Peyer's patch (tissue), 4 donors: ENCODE results near the gene SEC23B.

Experiments used
- CTCF ChIP-seq, 6 experiments: fragments of 450-650 bp in 4 of 6; fragments of 200-600 bp in 2 of 6; sonication (generic) in 1 of 6; IDR thresholded peaks; one replicate each; pipeline ENCODE4 v1.5.1; 2017 to 2019; ENCODE audit warnings: antibody characterized with exemption in 6 of 6, mild to moderate bottlenecking in 3 of 6, moderate library complexity in 1 of 6
- POLR2A ChIP-seq, 2 donors: fragments of 450-650 bp; IDR thresholded peaks; one replicate each; pipeline ENCODE4 v1.5.1; 2017; ENCODE audit warnings: antibody characterized with exemption in 2 of 2, mild to moderate bottlenecking in 2 of 2, moderate library complexity in 2 of 2

- TF ChIP-seq CTCF (IDR thresholded peaks at IDR 0.05) (no peak), POLR2A (IDR thresholded peaks at IDR 0.05) (no peak)
Measured at GRCh38 chr20:18529041-18529440, 21.3 kb downstream of the SEC23B start.
